Central memory CD8-positive, alpha-beta T cell (primary cell): ENCODE measurements around the gene FADS1.

Experiments
- ATAC-seq: fragments of 150-1000 bp; cut with Tn5 transposase; replicated peaks from 2 replicates; pipeline ENCODE4 v1.10.0; 2022; ENCODE audit warnings: mild to moderate bottlenecking, moderate FRiP score, moderate number of reproducible peaks; ENCODE audit not compliant: poor library complexity, severe bottlenecking; ENCODE audit errors: extremely low read depth
- DNase-seq, 2 donors: peaks; one replicate each; pipeline ENCODE4 v3.0.0; 2021; ENCODE audit warnings: low spot score in 2 of 2
- H3K27ac Mint-ChIP-seq: one replicate; pipeline ENCODE4 v1.8.0; 2022; ENCODE audit warnings: low read depth, mild to moderate bottlenecking, moderate library complexity, mixed read lengths
- H3K27me3 Mint-ChIP-seq: one replicate; pipeline ENCODE4 v1.8.0; 2022; ENCODE audit warnings: mixed read lengths
- H3K36me3 Mint-ChIP-seq: one replicate; pipeline ENCODE4 v1.8.0; 2022; ENCODE audit warnings: mild to moderate bottlenecking, moderate library complexity, mixed read lengths; ENCODE audit not compliant: insufficient read depth
- H3K4me1 Mint-ChIP-seq: one replicate; pipeline ENCODE4 v1.8.0; 2022; ENCODE audit warnings: mixed read lengths
- H3K4me3 Mint-ChIP-seq: one replicate; pipeline ENCODE4 v1.8.0; 2022; ENCODE audit warnings: mild to moderate bottlenecking, moderate library complexity, mixed read lengths
- H3K9me3 Mint-ChIP-seq: one replicate; pipeline ENCODE4 v1.8.0; 2022; ENCODE audit warnings: mixed read lengths

Gene FADS1

DNA sequence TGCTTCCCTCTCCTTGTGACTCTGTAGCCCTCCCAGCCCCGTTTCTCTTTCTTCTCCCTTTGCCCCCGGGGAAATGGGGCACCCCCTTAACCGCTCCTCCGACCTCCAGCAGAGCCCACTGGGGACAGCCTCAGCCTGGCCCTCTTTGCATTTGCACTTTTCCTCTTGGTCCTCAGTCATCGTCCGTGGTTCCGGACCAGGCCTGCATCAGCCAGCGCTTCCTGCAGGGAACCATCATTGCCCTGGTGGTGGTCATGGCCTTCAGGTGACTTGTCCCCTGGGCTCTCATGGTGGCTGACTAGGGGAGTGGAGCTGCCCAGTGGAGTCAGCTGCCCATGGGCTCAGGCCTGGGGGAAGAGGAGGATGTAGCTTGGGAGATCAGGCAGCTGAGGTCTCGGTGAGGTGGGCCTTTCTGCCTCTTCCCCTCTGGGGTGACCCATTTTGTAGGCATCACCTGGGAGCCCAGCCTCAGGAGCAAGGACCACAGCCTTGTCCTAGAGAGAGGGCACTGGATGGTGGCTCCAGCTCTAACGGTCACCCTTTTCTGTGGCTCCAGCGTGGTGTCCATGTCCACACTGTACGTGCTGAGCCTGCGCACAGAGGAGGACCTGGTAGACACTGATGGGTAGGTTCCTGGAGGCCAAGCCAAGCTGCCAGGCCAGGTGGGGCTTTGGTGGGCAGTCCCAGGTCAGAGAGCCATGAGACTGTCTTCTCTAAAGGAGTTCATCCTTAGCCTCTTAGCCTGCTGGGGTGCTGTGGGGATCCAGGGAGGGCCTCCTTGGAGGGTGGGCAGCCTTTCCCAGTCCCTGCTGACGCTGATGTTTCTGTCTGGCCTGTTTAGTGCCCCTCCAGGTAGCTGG is 36.9 kb downstream of the FADS1 start:
- Mint-ChIP-seq H3K9me3 (no peaks in the 10 kb centered on the region), H3K4me3 (no peak overlapping the region), H3K27ac (no peak overlapping the region), H3K36me3 (peaks cover 2% of the 10 kb centered on the region), H3K27me3 (no peaks in the 10 kb centered on the region), H3K4me1 (peaks cover 20% of the 10 kb centered on the region)
- no peak for DNase-seq
- ATAC-seq, result no peak

DNA sequence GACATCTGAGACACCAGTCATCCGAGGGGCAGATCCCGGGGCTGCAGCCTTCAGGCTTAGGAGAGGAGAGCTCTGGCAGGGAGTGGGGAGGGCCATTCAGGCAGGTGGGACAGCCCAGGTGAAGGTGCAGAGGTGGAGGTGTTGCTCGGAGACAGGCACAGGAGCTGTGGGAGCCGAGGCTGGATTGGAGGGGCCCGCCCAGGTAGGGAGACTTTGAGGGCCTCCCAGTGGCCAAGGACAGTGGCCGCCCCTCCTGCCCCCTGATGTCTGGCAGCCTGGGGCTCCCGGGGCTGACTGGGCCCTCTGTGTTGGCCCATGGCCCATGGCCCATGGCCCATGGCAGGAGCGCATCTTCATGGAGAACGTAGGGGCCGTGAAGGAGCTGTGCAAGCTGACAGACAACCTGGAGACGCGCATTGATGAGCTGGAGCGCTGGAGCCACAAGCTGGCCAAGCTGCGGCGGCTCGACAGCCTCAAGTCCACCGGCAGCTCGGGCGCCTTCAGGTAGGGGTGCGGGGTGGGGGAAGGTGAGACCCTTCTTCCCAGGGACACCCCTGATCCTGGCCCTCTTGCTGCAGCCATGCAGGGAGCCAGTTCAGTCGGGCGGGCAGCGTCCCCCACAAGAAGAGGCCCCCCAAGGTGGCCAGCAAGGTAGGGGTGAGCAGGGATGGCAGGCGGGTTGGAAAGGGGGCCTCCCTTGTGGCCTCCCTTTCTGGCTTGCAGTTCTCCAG is 37.7 kb downstream of the FADS1 start:
- no peaks in the 10 kb centered on the region for H3K27me3 Mint-ChIP-seq
- DNase-seq (no peak), ATAC-seq (no peak)
- H3K27ac Mint-ChIP-seq, result peak overlapping the region; percentile 51
- no peaks in the 10 kb centered on the region for H3K9me3 Mint-ChIP-seq
- H3K4me3 Mint-ChIP-seq, result no peak overlapping the region
- peaks cover 20% of the 10 kb centered on the region for H3K4me1 Mint-ChIP-seq
- H3K36me3 Mint-ChIP-seq, result peaks cover 2% of the 10 kb centered on the region

DNA sequence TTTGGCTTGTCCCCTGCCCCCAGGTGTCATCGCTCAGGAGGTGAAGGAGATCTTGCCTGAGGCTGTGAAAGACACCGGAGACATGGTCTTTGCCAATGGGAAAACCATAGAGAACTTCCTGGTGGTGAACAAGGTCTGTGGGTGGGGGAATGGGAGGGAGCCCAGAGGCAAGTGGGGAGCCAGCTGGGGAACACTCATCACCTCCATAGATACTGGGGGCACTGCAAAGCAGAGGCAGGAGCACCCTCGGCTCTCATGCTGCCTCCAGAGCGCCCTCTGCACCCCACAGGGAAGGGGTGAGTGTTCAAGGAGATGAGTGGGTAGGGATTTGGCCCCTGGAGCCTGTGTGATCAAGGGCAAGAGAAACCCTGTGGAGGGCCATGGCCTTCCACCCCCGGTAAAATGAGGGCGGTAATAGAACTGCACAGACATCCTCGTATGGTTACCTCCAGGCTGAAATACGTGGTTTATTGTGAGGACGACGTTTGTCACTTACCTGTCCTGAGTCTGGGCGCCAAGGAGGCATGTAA is 38.4 kb downstream of the FADS1 start:
- Mint-ChIP-seq H3K27ac (peak overlapping the region; percentile 51), H3K36me3 (peaks cover 2% of the 10 kb centered on the region), H3K9me3 (no peaks in the 10 kb centered on the region), H3K27me3 (no peaks in the 10 kb centered on the region), H3K4me1 (peaks cover 20% of the 10 kb centered on the region), H3K4me3 (peak overlapping the region; percentile 64)
- no peak for ATAC-seq
- no peak for DNase-seq

- Mint-ChIP-seq H3K27me3 (no peaks in the 10 kb centered on the region), H3K9me3 (no peaks in the 10 kb centered on the region), H3K4me3 (peak overlapping the region; percentile 64), H3K27ac (no peak overlapping the region), H3K4me1 (peaks cover 20% of the 10 kb centered on the region), H3K36me3 (peaks cover 2% of the 10 kb centered on the region)
- peak; percentile 47 for ATAC-seq
- DNase-seq, result peak; percentile 27 to 42
These were observed 39.3 kb downstream of the FADS1 start for GRCh38 chr11:61777234-61778090.

DNA sequence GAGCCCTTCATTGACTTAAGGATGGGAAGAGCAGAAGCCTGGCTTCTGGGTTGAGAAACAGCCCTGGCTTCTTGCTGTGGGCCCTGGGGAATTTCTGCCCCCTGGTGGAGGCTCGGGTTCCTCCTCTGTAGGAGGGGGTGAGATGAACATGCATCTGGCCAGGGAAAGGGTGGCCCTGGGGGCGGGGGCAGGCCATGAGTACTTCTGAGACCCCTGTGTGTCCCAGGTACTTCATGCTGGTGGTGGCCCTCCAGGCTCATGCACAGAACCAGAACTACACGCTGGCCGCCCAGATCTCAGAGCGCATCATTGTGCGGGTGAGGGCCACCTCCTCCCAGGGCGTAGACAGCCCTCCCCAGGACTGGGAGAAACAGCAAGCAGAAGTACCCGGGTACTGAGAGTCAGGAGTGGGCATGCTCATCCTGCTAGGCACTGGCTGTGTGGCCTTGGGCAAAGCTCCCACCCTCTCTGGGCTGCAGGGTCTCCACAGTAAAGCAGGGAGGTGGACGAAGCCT is 40.2 kb downstream of the FADS1 start:
- Mint-ChIP-seq H3K36me3 (peaks cover 2% of the 10 kb centered on the region), H3K27me3 (no peaks in the 10 kb centered on the region), H3K27ac (no peak overlapping the region), H3K9me3 (no peaks in the 10 kb centered on the region), H3K4me1 (peaks cover 20% of the 10 kb centered on the region), H3K4me3 (peak overlapping the region; percentile 64)
- DNase-seq (peak; percentile 24 to 33), ATAC-seq (peak; percentile 37)

- peaks cover 20% of the 10 kb centered on the region for H3K4me1 Mint-ChIP-seq
- ATAC-seq (no peak), DNase-seq (no peak)
- H3K36me3 Mint-ChIP-seq, result peaks cover 2% of the 10 kb centered on the region
- H3K4me3 Mint-ChIP-seq, result peak overlapping the region; percentile 64
- no peaks in the 10 kb centered on the region for H3K27me3 Mint-ChIP-seq
- no peaks in the 10 kb centered on the region for H3K9me3 Mint-ChIP-seq
- H3K27ac Mint-ChIP-seq, result peak overlapping the region; percentile 23
These were observed 40.9 kb downstream of the FADS1 start for GRCh38 chr11:61775606-61776554.

DNA sequence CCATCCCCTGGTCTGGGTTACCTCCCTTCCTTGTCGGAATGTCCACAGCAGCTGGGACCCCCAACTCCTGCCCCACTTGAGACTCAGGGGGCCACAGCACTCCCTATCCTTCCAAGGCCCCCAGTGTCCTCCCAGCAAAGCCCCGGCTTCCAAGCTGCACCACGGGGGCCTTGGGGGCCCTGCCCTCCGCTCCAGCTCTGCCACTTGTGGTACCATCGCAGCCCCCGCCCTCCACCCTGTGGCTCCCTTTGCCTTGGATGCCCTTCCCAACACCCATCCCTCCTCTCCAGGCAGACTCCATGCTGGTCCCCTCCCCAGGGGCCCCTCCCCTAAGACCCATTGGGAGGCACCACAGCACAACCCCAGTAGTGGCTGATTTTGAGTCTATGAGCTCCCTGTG is 41.7 kb downstream of the FADS1 start:
- ATAC-seq (no peak), DNase-seq (no peak)
- no peaks in the 10 kb centered on the region for H3K9me3 Mint-ChIP-seq
- H3K36me3 Mint-ChIP-seq, result peaks cover 2% of the 10 kb centered on the region
- H3K27me3 Mint-ChIP-seq, result no peaks in the 10 kb centered on the region
- peaks cover 20% of the 10 kb centered on the region for H3K4me1 Mint-ChIP-seq
- H3K4me3 Mint-ChIP-seq, result no peak overlapping the region
- H3K27ac Mint-ChIP-seq, result peak overlapping the region; percentile 23

DNA sequence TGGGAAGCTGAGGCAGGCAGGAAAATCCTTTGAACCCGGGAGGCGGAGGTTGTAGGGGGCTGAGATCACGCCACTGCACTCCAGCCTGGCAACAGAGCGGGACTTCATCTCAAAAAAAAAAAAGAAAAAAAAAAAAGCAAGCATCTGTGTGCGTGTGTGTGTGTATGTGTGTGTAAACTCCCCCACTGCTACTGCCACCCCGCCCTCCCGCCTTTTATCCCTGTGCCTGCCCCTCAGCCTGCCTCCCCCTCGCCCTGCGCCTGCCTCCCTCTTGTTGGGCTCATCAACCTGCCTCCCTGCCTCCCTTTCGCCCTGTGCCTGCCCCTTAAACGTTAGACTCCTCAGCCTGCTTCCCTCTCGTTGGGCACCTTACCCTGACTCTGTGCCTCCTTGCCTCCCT is 42.4 kb downstream of the FADS1 start:
- Mint-ChIP-seq H3K27me3 (no peaks in the 10 kb centered on the region), H3K4me3 (no peak overlapping the region), H3K4me1 (peaks cover 20% of the 10 kb centered on the region), H3K27ac (no peak overlapping the region), H3K9me3 (no peaks in the 10 kb centered on the region), H3K36me3 (peaks cover 2% of the 10 kb centered on the region)
- no peak for ATAC-seq
- DNase-seq, result no peak

GRCh38 chr11:61773809-61774208 is 43.0 kb downstream of the FADS1 start:
- Mint-ChIP-seq H3K4me1 (peaks cover 20% of the 10 kb centered on the region), H3K4me3 (no peak overlapping the region), H3K36me3 (peaks cover 2% of the 10 kb centered on the region), H3K27me3 (no peaks in the 10 kb centered on the region), H3K27ac (no peak overlapping the region), H3K9me3 (no peaks in the 10 kb centered on the region)
- no peak for ATAC-seq
- no peak for DNase-seq

DNA sequence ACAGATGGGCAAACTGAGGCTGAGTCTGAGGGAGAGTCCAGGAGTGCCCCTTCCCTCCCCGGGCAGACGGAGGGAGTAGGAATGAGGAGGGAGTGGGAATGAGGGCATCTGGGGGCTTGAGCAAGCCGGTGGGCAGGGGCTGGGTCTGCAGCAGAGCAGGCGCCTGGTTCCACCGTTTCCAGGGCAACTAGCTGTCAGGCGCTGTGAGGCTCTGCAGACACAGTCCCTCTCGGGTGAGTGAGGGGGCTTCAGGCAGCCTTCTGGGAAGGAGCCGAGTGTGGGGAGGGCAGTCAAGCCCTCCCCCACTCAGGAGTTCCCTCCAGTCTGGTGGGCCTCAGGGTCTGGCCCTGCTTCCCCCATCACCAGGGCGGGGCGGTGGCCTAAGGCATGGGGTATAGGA is 43.4 kb downstream of the FADS1 start:
- Mint-ChIP-seq H3K27ac (no peak overlapping the region), H3K4me1 (peaks cover 20% of the 10 kb centered on the region), H3K36me3 (peaks cover 2% of the 10 kb centered on the region), H3K27me3 (no peaks in the 10 kb centered on the region), H3K4me3 (no peak overlapping the region), H3K9me3 (no peaks in the 10 kb centered on the region)
- no peak for DNase-seq
- ATAC-seq, result no peak

DNA sequence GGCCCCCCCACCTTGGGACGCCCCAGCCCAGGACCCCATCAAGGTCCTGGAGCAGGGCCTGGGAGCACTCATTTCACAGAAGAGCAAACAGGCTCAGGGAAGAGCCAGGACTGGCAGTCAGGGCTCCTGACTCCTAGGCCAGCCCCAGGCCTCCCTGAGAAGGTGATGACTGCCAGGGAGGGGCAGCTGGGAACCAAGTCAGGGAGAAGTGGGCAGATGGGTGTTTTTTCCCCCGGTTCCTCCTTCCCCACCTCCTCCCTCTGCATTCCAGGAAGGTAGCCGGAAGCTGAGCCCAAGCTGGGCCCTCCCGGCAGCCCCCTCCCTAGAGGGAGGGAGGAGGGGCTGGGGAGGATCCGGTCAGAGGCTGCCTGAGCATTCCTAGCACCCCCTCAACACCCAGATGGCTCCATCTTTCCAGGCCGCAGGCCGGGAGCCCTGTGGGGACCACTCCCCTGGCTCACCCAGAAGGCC is 44.8 kb downstream of the FADS1 start:
- H3K4me3 Mint-ChIP-seq, result no peak overlapping the region
- H3K4me1 Mint-ChIP-seq, result peaks cover 15% of the 10 kb centered on the region
- no peak overlapping the region for H3K27ac Mint-ChIP-seq
- ATAC-seq (no peak), DNase-seq (no peak)
- no peaks in the 10 kb centered on the region for H3K27me3 Mint-ChIP-seq
- peaks cover 2% of the 10 kb centered on the region for H3K36me3 Mint-ChIP-seq
- no peaks in the 10 kb centered on the region for H3K9me3 Mint-ChIP-seq
